ENCODE measurements around the gene ADGRL3.
"Not testable (repeated sequence)": the region's sequence is repeated elsewhere in the genome, so short reads cannot be mapped to it uniquely, and the experiment has no call there.

The ADGRL3 gene

GRCh38 chr4:61207156-61207555 lies 7.0 kb downstream of the ADGRL3 start:
- DNase-seq = not testable (repeated sequence)

GRCh38 chr4:61210186-61210939 lies 10.2 kb downstream of the ADGRL3 start:
- no peak for DNase-seq

GRCh38 chr4:61211781-61212180 lies 11.7 kb downstream of the ADGRL3 start:
- DNase-seq = no peak

GRCh38 chr4:61212788-61213187 lies 12.7 kb downstream of the ADGRL3 start:
- DNase-seq = no peak

GRCh38 chr4:61214680-61215079 lies 14.6 kb downstream of the ADGRL3 start:
- DNase-seq = no peak

GRCh38 chr4:61217222-61217621 lies 17.1 kb downstream of the ADGRL3 start:
- no peak for DNase-seq

GRCh38 chr4:61220556-61220955 lies 20.4 kb downstream of the ADGRL3 start:
- no peak for DNase-seq

GRCh38 chr4:61223385-61223784 lies 23.3 kb downstream of the ADGRL3 start:
- DNase-seq = no peak

- DNase-seq = no peak
Measured at GRCh38 chr4:61224573-61224972, 24.4 kb downstream of the ADGRL3 start.

- no peak for DNase-seq
Measured at GRCh38 chr4:61225656-61226055, 25.5 kb downstream of the ADGRL3 start.

GRCh38 chr4:61231421-61231820 lies 31.3 kb downstream of the ADGRL3 start:
- no peak for DNase-seq

GRCh38 chr4:61239250-61239649 lies 39.1 kb downstream of the ADGRL3 start:
- no peak for DNase-seq

GRCh38 chr4:61243962-61244361 lies 43.8 kb downstream of the ADGRL3 start:
- DNase-seq = no peak

- DNase-seq = no peak
Measured at GRCh38 chr4:61245069-61245714, 45.1 kb downstream of the ADGRL3 start.

- no peak for DNase-seq
Measured at GRCh38 chr4:61246034-61246433, 45.9 kb downstream of the ADGRL3 start.

GRCh38 chr4:61248705-61249104 lies 48.6 kb downstream of the ADGRL3 start:
- DNase-seq = no peak

GRCh38 chr4:61251129-61251528 lies 51.0 kb downstream of the ADGRL3 start:
- no peak for DNase-seq

GRCh38 chr4:61254406-61254805 lies 54.3 kb downstream of the ADGRL3 start:
- no peak for DNase-seq

GRCh38 chr4:61273233-61273632 lies 73.1 kb downstream of the ADGRL3 start:
- peak; percentile 92 to 97 for DNase-seq

- DNase-seq = no peak
Measured at GRCh38 chr4:61274286-61274685, 74.2 kb downstream of the ADGRL3 start.

- no peak for DNase-seq
Measured at GRCh38 chr4:61275241-61275640, 75.1 kb downstream of the ADGRL3 start.

- DNase-seq = no peak
Measured at GRCh38 chr4:61276029-61276428, 75.9 kb downstream of the ADGRL3 start.

- DNase-seq = no peak
Measured at GRCh38 chr4:61277785-61278760, 77.9 kb downstream of the ADGRL3 start.
